B cell (primary cell): ENCODE data around the gene PTGES2.

ENCODE experiments used
- CTCF ChIP-seq: fragments of 200-600 bp; IDR thresholded peaks from one replicate; pipeline ENCODE4 v1.8.0; 2022; ENCODE audit warnings: antibody characterized with exemption, mild to moderate bottlenecking
- EZH2 ChIP-seq: IDR thresholded peaks from 2 replicates; pipeline ENCODE4 v1.6.1; 2012; ENCODE audit warnings: borderline replicate concordance, low read depth, mild to moderate bottlenecking, moderate library complexity, low read length; ENCODE audit not compliant: insufficient read depth, poor library complexity, severe bottlenecking

GRCh38 chr9:128167209-128167608 lies 39.7 kb upstream of the PTGES2 start:
- no peak for TF ChIP-seq CTCF
- TF ChIP-seq EZH2 = no peak
